Measurements from ENCODE around the gene GEMIN7. TPM values are rescaled to one million over a fixed set of nuclear protein-coding genes. Genes with fewer than 3 reads are reported as not detected.
A peak's percentile ranks its signal among the peaks of the same experiment; 100 is the strongest.

The GEMIN7 gene
- total RNA-seq, 1 experiment from 2014 or later: 35.5 TPM

GRCh38 chr19:45092747-45093678 is 14.0 kb downstream of the GEMIN7 start, which contains the start of gene PPP1R37:
PPP1R37 (plus strand) TSS chr19:45093179; CDS start chr19:45093326, 147 bp downstream.
- Histone ChIP-seq H3K36me3 (ENCODE audit: low read depth, low read length) (no peaks in the 10 kb centered on the region), H3K9ac (ENCODE audit: low read length) (peak within 1 kb of the TSS; percentile 97), H3K9me3 (ENCODE audit: low read length) (no peaks in the 10 kb centered on the region), H3K4me2 (ENCODE audit: low read length) (peak within 1 kb of the TSS; percentile 91), H3K27ac (ENCODE audit: low read length) (peak within 1 kb of the TSS; percentile 82), H3K9me2 (replicated peaks; ENCODE audit: low read length) (no peaks in the 10 kb centered on the region), H3K79me2 (ENCODE audit: low read length) (peaks cover 52% of the 10 kb centered on the region), H3K4me3 (ENCODE audit: low read length) (peak within 1 kb of the TSS; percentile 91), H3K4me1 (ENCODE audit: insufficient read depth, low read length) (peaks cover 20% of the 10 kb centered on the region), H3K27me3 (ENCODE audit: low read length) (no peaks in the 10 kb centered on the region), H3F3A (ENCODE audit: low read length, unreplicated experiment) (no peaks in the 10 kb centered on the region), H2AFZ (ENCODE audit: low read length) (peak within 1 kb of the TSS; percentile 85), H4K20me1 (ENCODE audit: low read length) (no peaks in the 10 kb centered on the region)
- BruUV-seq (replicated peaks): no TSS peak
- DNase-seq (peak; percentile 94), ATAC-seq (peak; percentile 56)
- ChIA-PET POLR2A (ENCODE audit: unreplicated experiment) (interaction anchor here (0.6 kb wide), 1 partner anchor 187 kb away, joined by 3 read pairs; the partner anchor contains the start of gene APOE), CTCF (no interaction called here)
- TF ChIP-seq EZH2phosphoT487 (IDR thresholded peaks at IDR 0.05; ENCODE audit: borderline replicate concordance, low read length) (no peak), CTCF (conservative IDR thresholded peaks at IDR 0.05; ENCODE audit: low read depth, low read length) (0 out of 2 replicates have a peak, but pooled peaks have one; percentile 17)
- intact Hi-C loops (cut with micrococcal nuclease): loop anchor here (5.0 to 10.0 kb wide), 3 partner anchors 34 to 242 kb away; partner anchors contain the start of genes BLOC1S3 and TRAPPC6A

- H4K20me1 ChIP-seq (ENCODE audit: low read length): peaks cover 8% of the 10 kb centered on the region; the same call in 1 of the 2 replicates
- peak overlapping the region; percentile 91 for H3K4me3 ChIP-seq (ENCODE audit: low read length)
- H3K27me3 ChIP-seq (ENCODE audit: low read length): no peaks in the 10 kb centered on the region
- DNase-seq (no peak), ATAC-seq (no peak)
- BruUV-seq (replicated peaks): no TSS peak
- H2AFZ ChIP-seq (ENCODE audit: low read length): no peak overlapping the region
- peak overlapping the region; percentile 91 for H3K4me2 ChIP-seq (ENCODE audit: low read length)
- no peaks in the 10 kb centered on the region for H3K9me2 ChIP-seq (replicated peaks; ENCODE audit: low read length)
- intact Hi-C loops (cut with micrococcal nuclease): loop anchor here (5.0 to 10.0 kb wide), 3 partner anchors 33 to 241 kb away; partner anchors contain the start of genes BLOC1S3 and TRAPPC6A
- no peak overlapping the region for H3K27ac ChIP-seq (ENCODE audit: low read length)
- no peaks in the 10 kb centered on the region for H3K36me3 ChIP-seq (ENCODE audit: low read depth, low read length)
- no peaks in the 10 kb centered on the region for H3K9me3 ChIP-seq (ENCODE audit: low read length)
- peaks cover 63% of the 10 kb centered on the region for H3K79me2 ChIP-seq (ENCODE audit: low read length)
- POLR2A ChIA-PET (ENCODE audit: unreplicated experiment): no interaction called here
- H3K4me1 ChIP-seq (ENCODE audit: insufficient read depth, low read length): peaks cover 31% of the 10 kb centered on the region
- no peaks in the 10 kb centered on the region for H3F3A ChIP-seq (ENCODE audit: low read length, unreplicated experiment)
- CTCF ChIA-PET: no interaction called here
- no peak for TF ChIP-seq EZH2 (IDR thresholded peaks at IDR 0.05; ENCODE audit: low read length, unreplicated experiment)
- no peak for TF ChIP-seq EZH2phosphoT487 (IDR thresholded peaks at IDR 0.05; ENCODE audit: borderline replicate concordance, low read length)
- H3K9ac ChIP-seq (ENCODE audit: low read length): peak overlapping the region; percentile 97
Observed at GRCh38 chr19:45094137-45094536, 15.1 kb downstream of the GEMIN7 start.

- TF ChIP-seq EZH2phosphoT487 (IDR thresholded peaks at IDR 0.05; ENCODE audit: borderline replicate concordance, low read length) (no peak), CTCF (conservative IDR thresholded peaks at IDR 0.05; ENCODE audit: low read depth, low read length) (no peak), EZH2 (IDR thresholded peaks at IDR 0.05; ENCODE audit: low read length, unreplicated experiment) (no peak)
- peaks cover 69% of the 10 kb centered on the region for H3K79me2 ChIP-seq (ENCODE audit: low read length)
- H4K20me1 ChIP-seq (ENCODE audit: low read length): peaks cover 10% of the 10 kb centered on the region; the same call in 1 of the 2 replicates
- H3K4me3 ChIP-seq (ENCODE audit: low read length): peak overlapping the region; percentile 91
- no peaks in the 10 kb centered on the region for H3K27me3 ChIP-seq (ENCODE audit: low read length)
- H3F3A ChIP-seq (ENCODE audit: low read length, unreplicated experiment): no peaks in the 10 kb centered on the region
- no peaks in the 10 kb centered on the region for H3K9me3 ChIP-seq (ENCODE audit: low read length)
- H3K9me2 ChIP-seq (replicated peaks; ENCODE audit: low read length): no peaks in the 10 kb centered on the region
- ChIA-PET POLR2A (ENCODE audit: unreplicated experiment) (no interaction called here), CTCF (no interaction called here)
- BruUV-seq (replicated peaks): no TSS peak
- H3K4me1 ChIP-seq (ENCODE audit: insufficient read depth, low read length): peaks cover 37% of the 10 kb centered on the region
- intact Hi-C loops (cut with micrococcal nuclease): loop anchor here (5.0 to 10.0 kb wide), 3 partner anchors 33 to 240 kb away; partner anchors contain the start of genes BLOC1S3 and TRAPPC6A
- ATAC-seq (no peak), DNase-seq (no peak)
- H3K36me3 ChIP-seq (ENCODE audit: low read depth, low read length): no peaks in the 10 kb centered on the region
- H3K4me2 ChIP-seq (ENCODE audit: low read length): peak overlapping the region; percentile 91
- no peak overlapping the region for H2AFZ ChIP-seq (ENCODE audit: low read length)
- no peak overlapping the region for H3K9ac ChIP-seq (ENCODE audit: low read length)
- H3K27ac ChIP-seq (ENCODE audit: low read length): no peak overlapping the region
Observed at GRCh38 chr19:45094707-45095106, 15.6 kb downstream of the GEMIN7 start.

Measured in PC-3 (cell line).